ENCODE measurements around the gene TMEM187.

The TMEM187 gene

GRCh38 chrX:153934762-153935325, 37.7 kb upstream of the TMEM187 start, which contains the start of gene NAA10:
TSS of gene NAA10 (minus strand) at chrX:153935037. CDS start at chrX:153934904, 133 bp downstream.
- Histone ChIP-seq H3K4me1 (ENCODE audit: control extremely low read depth in 1 of 4, control insufficient read depth in 4 of 4, insufficient read depth in 4 of 4, low read length in 3 of 4) (peaks cover 0 to 17% (median 12%) of the 10 kb centered on the region in 4 experiments), H3K27me3 (replicated peaks in 2 of 5; ENCODE audit: control insufficient read depth in 4 of 5, insufficient read depth in 5 of 5, low read length in 4 of 5) (peaks cover 0 to 32% (median 0%) of the 10 kb centered on the region in 5 experiments), H3K27ac (ENCODE audit: insufficient read depth in 1 of 2, low read depth in 1 of 2, low read length in 2 of 2, poor library complexity in 1 of 2, severe bottlenecking in 2 of 2) (peak within 1 kb of the TSS in 1 of 2 experiments; percentile 43), H3K9me3 (ENCODE audit: control extremely low read depth in 1 of 5, control insufficient read depth in 4 of 5, insufficient read depth in 2 of 5, low read depth in 1 of 5, low read length in 4 of 5) (no peaks in the 10 kb centered on the region), H3K36me3 (ENCODE audit: control insufficient read depth in 4 of 4, insufficient read depth in 4 of 4, low read length in 3 of 4) (peaks cover 0 to 25% (median 14%) of the 10 kb centered on the region in 4 experiments), H3K4me3 (ENCODE audit: control insufficient read depth in 1 of 7, extremely low read depth in 1 of 7, insufficient read depth in 4 of 7, low read depth in 2 of 7, low read length in 6 of 7) (peak within 1 kb of the TSS; percentile 52 to 78 (median 63))
- 14% methylated on average over 66 of the region's 87 CpGs for WGBS (ENCODE audit: insufficient coverage)
- CTCF ChIA-PET: interaction anchor here (19.1 kb wide), 1 partner anchor 10 kb away, joined by 482 read pairs; the partner anchor contains the start of gene RENBP
- POLR2A ChIA-PET: interaction anchor here (0.9 to 1.1 kb wide), 3 partner anchors 8 to 12 kb away, joined by 3 read pairs; partner anchors contain the start of gene ARHGAP4
- DNase-seq: peak in 2 of 3 donors; percentile 47 to 52

GRCh38 chrX:153935326-153935851, 37.2 kb upstream of the TMEM187 start:
- WGBS (ENCODE audit: insufficient coverage): 54% methylated on average over 15 of the region's 32 CpGs
- POLR2A ChIA-PET: interaction anchor here (0.9 to 1.1 kb wide), 3 partner anchors 9 to 11 kb away, joined by 3 read pairs; partner anchors contain the start of gene ARHGAP4
- Histone ChIP-seq H3K27me3 (replicated peaks in 2 of 5; ENCODE audit: control insufficient read depth in 4 of 5, insufficient read depth in 5 of 5, low read length in 4 of 5) (peaks cover 0 to 36% (median 0%) of the 10 kb centered on the region in 5 experiments), H3K27ac (ENCODE audit: insufficient read depth in 1 of 2, low read depth in 1 of 2, low read length in 2 of 2, poor library complexity in 1 of 2, severe bottlenecking in 2 of 2) (no peak overlapping the region), H3K36me3 (ENCODE audit: control insufficient read depth in 4 of 4, insufficient read depth in 4 of 4, low read length in 3 of 4) (peaks cover 0 to 21% (median 12%) of the 10 kb centered on the region in 4 experiments), H3K4me1 (ENCODE audit: control extremely low read depth in 1 of 4, control insufficient read depth in 4 of 4, insufficient read depth in 4 of 4, low read length in 3 of 4) (peaks cover 0 to 21% (median 9%) of the 10 kb centered on the region in 4 experiments), H3K9me3 (ENCODE audit: control extremely low read depth in 1 of 5, control insufficient read depth in 4 of 5, insufficient read depth in 2 of 5, low read depth in 1 of 5, low read length in 4 of 5) (no peaks in the 10 kb centered on the region), H3K4me3 (ENCODE audit: control insufficient read depth in 1 of 7, extremely low read depth in 1 of 7, insufficient read depth in 4 of 7, low read depth in 2 of 7, low read length in 6 of 7) (peak overlapping the region in 4 of 7 experiments; percentile 22 to 69 (median 42))
- CTCF ChIA-PET: interaction anchor here (0.8 to 19.1 kb wide), 4 partner anchors 9 to 201 kb away, joined by 3 to 482 read pairs (median 243); partner anchors contain the start of genes ARHGAP4, NAA10 and RENBP
- no peak for DNase-seq

GRCh38 chrX:153937056-153937455, 35.5 kb upstream of the TMEM187 start:
- Histone ChIP-seq H3K4me3 (ENCODE audit: control insufficient read depth in 1 of 7, extremely low read depth in 1 of 7, insufficient read depth in 4 of 7, low read depth in 2 of 7, low read length in 6 of 7) (no peak overlapping the region), H3K4me1 (ENCODE audit: control extremely low read depth in 1 of 4, control insufficient read depth in 4 of 4, insufficient read depth in 4 of 4, low read length in 3 of 4) (peaks cover 0 to 32% (median 18%) of the 10 kb centered on the region in 4 experiments), H3K27ac (ENCODE audit: insufficient read depth in 1 of 2, low read depth in 1 of 2, low read length in 2 of 2, poor library complexity in 1 of 2, severe bottlenecking in 2 of 2) (no peak overlapping the region), H3K36me3 (ENCODE audit: control insufficient read depth in 4 of 4, insufficient read depth in 4 of 4, low read length in 3 of 4) (peaks cover 0 to 7% (median 3%) of the 10 kb centered on the region in 4 experiments), H3K9me3 (ENCODE audit: control extremely low read depth in 1 of 5, control insufficient read depth in 4 of 5, insufficient read depth in 2 of 5, low read depth in 1 of 5, low read length in 4 of 5) (no peaks in the 10 kb centered on the region), H3K27me3 (replicated peaks in 2 of 5; ENCODE audit: control insufficient read depth in 4 of 5, insufficient read depth in 5 of 5, low read length in 4 of 5) (peaks cover 0 to 31% (median 0%) of the 10 kb centered on the region in 5 experiments)
- CTCF ChIA-PET: interaction anchor here (0.9 to 18.9 kb wide), 3 partner anchors 9 to 441 kb away, joined by 3 to 482 read pairs (median 7); partner anchors contain the start of genes ARHGAP4 and NAA10
- WGBS (ENCODE audit: insufficient coverage): no CpG with 5 or more reads among the region's 3 CpGs
- POLR2A ChIA-PET: interaction anchor here (0.6 to 2.0 kb wide), 2 partner anchors 9 to 10 kb away, joined by 3 to 8 read pairs; no protein-coding TSS in a partner anchor
- DNase-seq: no peak

GRCh38 chrX:153938226-153938786, 34.2 kb upstream of the TMEM187 start:
- DNase-seq: no peak
- no peaks in the 10 kb centered on the region for H3K9me3 ChIP-seq (ENCODE audit: control extremely low read depth in 1 of 5, control insufficient read depth in 4 of 5, insufficient read depth in 2 of 5, low read depth in 1 of 5, low read length in 4 of 5)
- peaks cover 0 to 33% (median 0%) of the 10 kb centered on the region in 5 experiments for H3K27me3 ChIP-seq (replicated peaks in 2 of 5; ENCODE audit: control insufficient read depth in 4 of 5, insufficient read depth in 5 of 5, low read length in 4 of 5)
- no peak overlapping the region for H3K4me3 ChIP-seq (ENCODE audit: control insufficient read depth in 1 of 7, extremely low read depth in 1 of 7, insufficient read depth in 4 of 7, low read depth in 2 of 7, low read length in 6 of 7)
- peaks cover 0 to 41% (median 22%) of the 10 kb centered on the region in 4 experiments for H3K4me1 ChIP-seq (ENCODE audit: control extremely low read depth in 1 of 4, control insufficient read depth in 4 of 4, insufficient read depth in 4 of 4, low read length in 3 of 4)
- peaks cover 0 to 3% (median 0%) of the 10 kb centered on the region in 4 experiments for H3K36me3 ChIP-seq (ENCODE audit: control insufficient read depth in 4 of 4, insufficient read depth in 4 of 4, low read length in 3 of 4)
- ChIA-PET POLR2A (interaction anchor here (1.2 to 2.0 kb wide), 2 partner anchors 10 to 13 kb away, joined by 3 to 8 read pairs; no protein-coding TSS in a partner anchor), CTCF (interaction anchor here (0.6 to 18.9 kb wide), 3 partner anchors 8 to 175 kb away, joined by 3 to 482 read pairs (median 7); partner anchors contain the start of genes ARHGAP4 and NAA10)
- H3K27ac ChIP-seq (ENCODE audit: insufficient read depth in 1 of 2, low read depth in 1 of 2, low read length in 2 of 2, poor library complexity in 1 of 2, severe bottlenecking in 2 of 2): no peak overlapping the region
- WGBS (ENCODE audit: insufficient coverage): 83% methylated on average over 8 of the region's 10 CpGs

- Histone ChIP-seq H3K27ac (ENCODE audit: insufficient read depth in 1 of 2, low read depth in 1 of 2, low read length in 2 of 2, poor library complexity in 1 of 2, severe bottlenecking in 2 of 2) (no peak overlapping the region), H3K9me3 (ENCODE audit: control extremely low read depth in 1 of 5, control insufficient read depth in 4 of 5, insufficient read depth in 2 of 5, low read depth in 1 of 5, low read length in 4 of 5) (no peaks in the 10 kb centered on the region), H3K4me3 (ENCODE audit: control insufficient read depth in 1 of 7, extremely low read depth in 1 of 7, insufficient read depth in 4 of 7, low read depth in 2 of 7, low read length in 6 of 7) (peak overlapping the region in 1 of 7 experiments; percentile 1), H3K27me3 (replicated peaks in 2 of 5; ENCODE audit: control insufficient read depth in 4 of 5, insufficient read depth in 5 of 5, low read length in 4 of 5) (peaks cover 0 to 29% (median 0%) of the 10 kb centered on the region in 5 experiments), H3K36me3 (ENCODE audit: control insufficient read depth in 4 of 4, insufficient read depth in 4 of 4, low read length in 3 of 4) (peaks cover 0 to 3% (median 0%) of the 10 kb centered on the region in 4 experiments), H3K4me1 (ENCODE audit: control extremely low read depth in 1 of 4, control insufficient read depth in 4 of 4, insufficient read depth in 4 of 4, low read length in 3 of 4) (peaks cover 0 to 48% (median 29%) of the 10 kb centered on the region in 4 experiments)
- 62% methylated on average over 7 of the region's 7 CpGs for WGBS (ENCODE audit: insufficient coverage)
- ChIA-PET CTCF (interaction anchor here (1.0 to 18.9 kb wide), 3 partner anchors 9 to 14 kb away, joined by 5 to 482 read pairs (median 6); partner anchors contain the start of genes ARHGAP4 and NAA10), POLR2A (interaction anchor here (3.5 kb wide), 1 partner anchor 12 kb away, joined by 20 read pairs; the partner anchor contains the start of gene ARHGAP4)
- DNase-seq: no peak
These were observed 33.0 kb upstream of the TMEM187 start for GRCh38 chrX:153939573-153939972.

- Histone ChIP-seq H3K27ac (ENCODE audit: insufficient read depth in 1 of 2, low read depth in 1 of 2, low read length in 2 of 2, poor library complexity in 1 of 2, severe bottlenecking in 2 of 2) (peak overlapping the region; percentile 25 to 49), H3K4me1 (ENCODE audit: control extremely low read depth in 1 of 4, control insufficient read depth in 4 of 4, insufficient read depth in 4 of 4, low read length in 3 of 4) (peaks cover 0 to 50% (median 38%) of the 10 kb centered on the region in 4 experiments), H3K4me3 (ENCODE audit: control insufficient read depth in 1 of 7, extremely low read depth in 1 of 7, insufficient read depth in 4 of 7, low read depth in 2 of 7, low read length in 6 of 7) (peak overlapping the region in 5 of 7 experiments; percentile 19 to 63 (median 40)), H3K36me3 (ENCODE audit: control insufficient read depth in 4 of 4, insufficient read depth in 4 of 4, low read length in 3 of 4) (peaks cover 0 to 3% (median 0%) of the 10 kb centered on the region in 4 experiments), H3K27me3 (replicated peaks in 2 of 5; ENCODE audit: control insufficient read depth in 4 of 5, insufficient read depth in 5 of 5, low read length in 4 of 5) (peaks cover 0 to 27% (median 0%) of the 10 kb centered on the region in 5 experiments), H3K9me3 (ENCODE audit: control extremely low read depth in 1 of 5, control insufficient read depth in 4 of 5, insufficient read depth in 2 of 5, low read depth in 1 of 5, low read length in 4 of 5) (no peaks in the 10 kb centered on the region)
- DNase-seq: peak in 2 of 3 donors; percentile 70 to 75
- WGBS (ENCODE audit: insufficient coverage): 24% methylated on average over 5 of the region's 23 CpGs
- ChIA-PET POLR2A (interaction anchor here (3.5 kb wide), 1 partner anchor 14 kb away, joined by 20 read pairs; the partner anchor contains the start of gene ARHGAP4), CTCF (interaction anchor here (18.9 kb wide), 1 partner anchor 16 kb away, joined by 482 read pairs; the partner anchor contains the start of genes ARHGAP4 and NAA10)
These were observed 31.0 kb upstream of the TMEM187 start for GRCh38 chrX:153941336-153942252.

Data from common myeloid progenitor, CD34-positive (primary cell).